Lower lobe of right lung (tissue), 2 donors: ENCODE data around the gene CFDP1. TPM values are rescaled to one million over a fixed set of nuclear protein-coding genes. Genes with fewer than 3 reads are reported as not detected.

Experiments
- ATAC-seq, 2 donors: fragments of 200-7000 bp; cut with Tn5 transposase; one replicate each; pipeline ENCODE4 v1.9.1; 2020 to 2022; ENCODE audit warnings: mild to moderate bottlenecking in 2 of 2, moderate library complexity in 2 of 2
- DNase-seq: peaks from one replicate; pipeline ENCODE4 v3.0.0-alpha.2; 2020
- H3K27ac ChIP-seq: fragments of 200-600 bp; one replicate; pipeline ENCODE4 v1.8.0; 2022
- H3K27me3 ChIP-seq: fragments of 200-600 bp; one replicate; pipeline ENCODE4 v1.8.0; 2022; ENCODE audit warnings: low read depth
- H3K36me3 ChIP-seq: fragments of 200-600 bp; one replicate; pipeline ENCODE4 v1.8.0; 2022; ENCODE audit warnings: mild to moderate bottlenecking
- H3K4me1 ChIP-seq: fragments of 200-600 bp; one replicate; pipeline ENCODE4 v1.8.0; 2022
- H3K4me3 ChIP-seq: fragments of 200-600 bp; one replicate; pipeline ENCODE4 v1.8.0; 2022; ENCODE audit warnings: mild to moderate bottlenecking
- H3K9me3 ChIP-seq: fragments of 200-600 bp; one replicate; pipeline ENCODE4 v1.8.0; 2022
- intact Hi-C: fragments of 100-400 bp; cut with DNase I; formaldehyde crosslinking; loops from one replicate; pipeline ENCODE4 v1.11.0; 2022
- total RNA-seq: library from RNA; stranded (reverse); fragmentation: NEBNext Ultra II Directional; extraction: Animal tissue kit (Norgen Biotek cat#: 25700); gene quantifications from one replicate; pipeline ENCODE4 v1.2.1, GENCODE V29; 2021
- TF ChIP-seq, protein P1 (sequence below): fragments of 200-600 bp; IDR thresholded peaks from one replicate; pipeline ENCODE4 v1.8.0; 2022; ENCODE audit warnings: antibody characterized with exemption, mild to moderate bottlenecking
- donor health status: DM: no; HTN: yes; CAD: no; lungs with severe emphysema.

CFDP1 gene
- total RNA-seq, 1 donor from 2014 or later: 57.7 TPM

DNA sequence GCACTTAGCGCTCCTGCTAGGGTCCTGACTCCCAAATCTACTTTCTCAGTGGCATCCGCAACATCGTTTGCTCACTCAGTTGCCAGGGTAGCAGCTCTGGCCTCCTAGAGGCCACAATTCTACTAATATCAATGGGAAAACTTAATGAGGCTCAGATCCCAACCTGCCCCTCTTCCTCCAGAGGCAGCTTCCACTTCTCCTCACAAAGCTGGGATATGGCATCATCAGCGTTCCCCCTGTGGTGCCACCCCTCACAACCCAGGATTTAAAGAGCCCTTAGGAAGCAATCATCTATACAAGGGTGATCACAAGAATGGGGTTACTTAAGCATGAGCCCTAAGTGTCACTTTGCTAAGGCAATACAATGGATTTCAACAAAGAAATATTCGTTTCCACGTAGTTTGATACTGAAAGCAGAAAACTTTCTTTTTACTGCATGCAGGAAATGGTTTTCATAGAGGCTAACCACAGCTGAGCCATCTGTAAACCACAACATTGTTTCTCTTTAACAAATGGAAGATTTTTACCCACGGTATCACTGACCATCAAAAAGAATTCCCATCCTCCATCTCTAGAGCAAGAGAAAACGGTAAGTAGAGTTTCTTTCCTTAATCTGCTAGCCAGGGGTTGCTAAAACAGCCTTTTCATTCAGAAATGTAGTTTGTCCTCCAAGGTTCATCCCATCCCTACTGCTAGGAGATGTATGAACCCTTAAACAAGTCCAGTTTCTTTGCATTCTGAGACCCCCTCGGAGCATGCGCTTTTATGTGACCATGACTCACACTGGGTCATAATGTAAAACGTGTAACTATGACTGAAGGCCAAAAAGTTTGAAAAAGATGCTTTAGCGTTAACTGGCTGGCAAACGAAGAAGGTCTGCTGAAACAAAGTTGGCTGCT lies 113.5 kb downstream of the CFDP1 start:
- TF ChIP-seq, protein P1, sequence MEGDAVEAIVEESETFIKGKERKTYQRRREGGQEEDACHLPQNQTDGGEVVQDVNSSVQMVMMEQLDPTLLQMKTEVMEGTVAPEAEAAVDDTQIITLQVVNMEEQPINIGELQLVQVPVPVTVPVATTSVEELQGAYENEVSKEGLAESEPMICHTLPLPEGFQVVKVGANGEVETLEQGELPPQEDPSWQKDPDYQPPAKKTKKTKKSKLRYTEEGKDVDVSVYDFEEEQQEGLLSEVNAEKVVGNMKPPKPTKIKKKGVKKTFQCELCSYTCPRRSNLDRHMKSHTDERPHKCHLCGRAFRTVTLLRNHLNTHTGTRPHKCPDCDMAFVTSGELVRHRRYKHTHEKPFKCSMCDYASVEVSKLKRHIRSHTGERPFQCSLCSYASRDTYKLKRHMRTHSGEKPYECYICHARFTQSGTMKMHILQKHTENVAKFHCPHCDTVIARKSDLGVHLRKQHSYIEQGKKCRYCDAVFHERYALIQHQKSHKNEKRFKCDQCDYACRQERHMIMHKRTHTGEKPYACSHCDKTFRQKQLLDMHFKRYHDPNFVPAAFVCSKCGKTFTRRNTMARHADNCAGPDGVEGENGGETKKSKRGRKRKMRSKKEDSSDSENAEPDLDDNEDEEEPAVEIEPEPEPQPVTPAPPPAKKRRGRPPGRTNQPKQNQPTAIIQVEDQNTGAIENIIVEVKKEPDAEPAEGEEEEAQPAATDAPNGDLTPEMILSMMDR: no peak
- DNase-seq (no peak), ATAC-seq (no peak)
- Histone ChIP-seq H3K9me3 (no peaks in the 10 kb centered on the region), H3K27me3 (no peaks in the 10 kb centered on the region), H3K4me3 (no peak overlapping the region), H3K27ac (no peak overlapping the region), H3K36me3 (no peaks in the 10 kb centered on the region), H3K4me1 (peaks cover 14% of the 10 kb centered on the region)
- intact Hi-C loops: no loop called here

DNA sequence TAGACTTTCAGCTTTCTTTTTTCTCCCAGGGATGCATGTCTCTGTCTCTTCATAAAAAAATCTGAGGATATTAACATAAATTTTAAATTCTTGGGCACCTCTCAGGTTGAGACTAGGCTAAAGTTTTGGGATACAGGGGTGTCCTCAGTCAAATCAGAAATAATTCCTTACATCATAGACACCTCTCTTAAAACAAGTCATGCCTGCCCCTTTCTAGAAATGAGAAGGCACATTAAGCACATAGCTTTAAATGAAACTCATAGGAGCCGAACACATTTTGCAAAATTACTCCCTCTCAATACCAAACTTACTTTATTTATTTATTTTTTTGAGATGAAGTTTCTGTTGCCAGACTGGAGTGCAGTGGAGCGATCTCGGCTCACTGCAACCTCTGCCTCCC lies 114.6 kb downstream of the CFDP1 start:
- intact Hi-C loops: no loop called here
- Histone ChIP-seq H3K36me3 (peaks cover under 1% of the 10 kb centered on the region), H3K9me3 (no peaks in the 10 kb centered on the region), H3K27ac (no peak overlapping the region), H3K4me3 (no peak overlapping the region), H3K27me3 (no peaks in the 10 kb centered on the region), H3K4me1 (peaks cover 14% of the 10 kb centered on the region)
- DNase-seq (no peak), ATAC-seq (no peak)
- TF ChIP-seq, protein P1: no peak

DNA sequence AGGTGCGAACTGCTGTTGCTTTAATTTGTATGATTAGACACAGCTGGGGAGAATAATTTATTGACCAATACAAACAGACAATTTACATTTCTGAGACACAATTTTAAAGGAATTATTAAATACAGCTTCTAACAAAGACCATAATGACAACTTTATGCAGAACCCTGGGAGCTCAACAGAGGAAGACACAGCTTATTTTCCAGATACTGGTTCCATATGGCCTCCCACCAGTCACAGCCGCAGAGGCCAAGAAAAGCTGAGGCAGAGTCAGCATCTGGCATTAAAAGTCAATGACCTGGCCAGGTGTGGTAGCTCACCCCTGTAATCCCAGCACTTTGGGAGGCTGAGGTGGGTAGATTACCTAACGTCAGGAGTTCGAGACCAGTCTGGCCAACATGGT lies 115.8 kb downstream of the CFDP1 start:
- ATAC-seq: no peak
- no peak for DNase-seq
- Histone ChIP-seq H3K9me3 (no peaks in the 10 kb centered on the region), H3K4me3 (no peak overlapping the region), H3K27me3 (no peaks in the 10 kb centered on the region), H3K4me1 (peaks cover 14% of the 10 kb centered on the region), H3K27ac (peak overlapping the region; percentile 28), H3K36me3 (peaks cover 12% of the 10 kb centered on the region)
- TF ChIP-seq, protein P1: no peak
- intact Hi-C loops: no loop called here

DNA sequence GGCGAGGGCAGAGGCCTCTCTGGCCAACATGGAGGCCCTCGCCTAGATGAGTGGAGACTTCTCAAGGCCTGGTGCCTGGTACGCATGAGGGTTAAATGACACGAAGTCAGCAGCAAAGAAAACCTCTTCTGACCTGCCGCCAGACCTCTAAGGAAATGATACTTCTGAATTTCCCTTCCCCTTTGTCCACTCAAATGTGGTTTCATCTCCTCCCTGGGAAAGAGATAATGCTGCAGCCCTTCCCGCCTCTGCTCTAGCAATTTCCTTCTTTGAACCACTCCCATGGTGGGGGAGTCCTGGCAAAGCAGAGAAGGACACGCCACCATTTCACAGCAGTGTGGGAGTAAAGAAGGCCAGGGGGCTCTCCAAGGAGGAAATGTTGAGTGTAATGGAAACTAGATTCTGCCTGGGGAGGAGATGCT lies 116.2 kb downstream of the CFDP1 start:
- TF ChIP-seq, protein P1: no peak
- no peaks in the 10 kb centered on the region for H3K27me3 ChIP-seq
- DNase-seq: no peak

DNA sequence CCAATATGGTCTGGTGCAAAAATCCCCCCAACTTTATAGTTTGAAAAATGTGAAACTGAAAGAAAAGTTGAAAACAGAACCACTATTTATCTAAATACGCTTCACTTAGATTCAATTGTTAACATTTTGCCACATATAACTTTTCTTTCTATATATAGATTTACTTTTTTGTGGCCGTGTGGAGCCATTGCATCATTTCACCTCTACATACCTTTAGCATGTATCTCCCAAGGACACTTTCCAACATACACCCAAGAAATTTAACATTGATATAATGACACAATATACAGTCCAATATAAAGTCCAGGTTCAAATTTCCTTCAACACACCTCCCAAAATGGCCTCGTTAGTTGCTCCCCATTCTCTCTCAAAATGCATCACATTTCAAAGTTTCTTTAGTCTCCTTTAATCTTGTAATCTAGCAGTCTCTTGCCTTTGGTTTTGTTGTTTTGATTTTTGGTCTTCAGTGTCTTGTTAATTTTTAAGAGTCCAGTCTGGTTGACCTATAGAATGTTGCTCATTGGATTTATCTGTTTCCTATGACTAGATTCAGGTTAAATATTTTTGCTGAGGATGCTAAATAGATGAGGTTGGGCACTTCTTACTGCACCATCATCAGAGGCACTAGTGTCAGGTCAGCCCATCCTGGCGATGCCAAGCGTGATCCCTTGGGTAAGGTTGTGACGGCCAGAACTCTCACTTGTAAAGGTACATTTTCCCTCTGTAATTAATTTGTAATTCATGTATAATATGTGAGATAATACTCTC lies 117.6 kb downstream of the CFDP1 start:
- Histone ChIP-seq H3K27me3 (no peaks in the 10 kb centered on the region), H3K27ac (no peak overlapping the region), H3K4me3 (no peak overlapping the region), H3K9me3 (no peaks in the 10 kb centered on the region), H3K4me1 (peaks cover 14% of the 10 kb centered on the region), H3K36me3 (peaks cover 12% of the 10 kb centered on the region)
- intact Hi-C loops: no loop called here
- TF ChIP-seq, protein P1: no peak
- DNase-seq (no peak), ATAC-seq (no peak)

More for the DNA sequence above, 116.2 kb downstream of the CFDP1 start:
- H3K4me1 ChIP-seq: peaks cover 14% of the 10 kb centered on the region
- peak; percentile 53 to 69 for ATAC-seq
- peaks cover 12% of the 10 kb centered on the region for H3K36me3 ChIP-seq
- no peaks in the 10 kb centered on the region for H3K9me3 ChIP-seq
- intact Hi-C loops: no loop called here
- no peak overlapping the region for H3K4me3 ChIP-seq
- peak overlapping the region; percentile 28 for H3K27ac ChIP-seq
